NCI-H1092 treated with DMSO at 0.1 percent for 48 hours (cell line): ENCODE data around the gene RNF208.

Experiments used
- DNase-seq: peaks from one replicate; lab custom pipeline; 2025; lab: John Stamatoyannopoulos, UW

The RNF208 gene

DNA sequence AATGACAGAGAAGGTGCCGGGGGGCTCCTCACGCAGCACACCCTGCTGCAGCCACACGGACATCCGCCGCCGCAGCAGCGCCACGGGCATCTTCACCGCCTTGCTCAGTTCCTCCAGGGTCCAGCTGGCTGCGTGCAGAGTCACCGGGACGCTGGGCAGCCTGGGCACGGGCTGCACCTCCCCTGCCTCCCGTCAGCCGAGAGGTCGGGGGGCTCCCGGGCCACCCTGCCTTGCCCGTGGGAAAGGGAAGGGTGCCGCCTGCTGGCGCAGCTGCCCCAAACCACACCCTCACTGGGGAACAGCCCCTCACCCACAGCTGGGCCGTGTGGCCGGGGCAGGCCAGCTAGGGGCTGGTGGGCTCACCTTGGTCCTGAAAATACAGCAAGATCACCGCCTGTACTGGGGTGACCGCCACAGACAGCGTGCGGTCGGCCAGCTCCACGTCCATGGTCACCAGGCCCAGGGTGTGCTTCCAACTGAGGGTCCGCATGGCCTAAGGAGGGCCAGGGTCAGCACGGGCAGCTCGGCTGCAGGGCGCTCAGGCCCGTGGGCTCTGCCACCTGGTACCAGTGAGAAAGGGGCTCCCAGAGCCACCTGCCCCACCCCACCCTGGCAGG is 46.6 kb downstream of the RNF208 start:
- DNase-seq = no peak

- DNase-seq = no peak
Observed at GRCh38 chr9:137174722-137175293, 47.2 kb downstream of the RNF208 start.

DNA sequence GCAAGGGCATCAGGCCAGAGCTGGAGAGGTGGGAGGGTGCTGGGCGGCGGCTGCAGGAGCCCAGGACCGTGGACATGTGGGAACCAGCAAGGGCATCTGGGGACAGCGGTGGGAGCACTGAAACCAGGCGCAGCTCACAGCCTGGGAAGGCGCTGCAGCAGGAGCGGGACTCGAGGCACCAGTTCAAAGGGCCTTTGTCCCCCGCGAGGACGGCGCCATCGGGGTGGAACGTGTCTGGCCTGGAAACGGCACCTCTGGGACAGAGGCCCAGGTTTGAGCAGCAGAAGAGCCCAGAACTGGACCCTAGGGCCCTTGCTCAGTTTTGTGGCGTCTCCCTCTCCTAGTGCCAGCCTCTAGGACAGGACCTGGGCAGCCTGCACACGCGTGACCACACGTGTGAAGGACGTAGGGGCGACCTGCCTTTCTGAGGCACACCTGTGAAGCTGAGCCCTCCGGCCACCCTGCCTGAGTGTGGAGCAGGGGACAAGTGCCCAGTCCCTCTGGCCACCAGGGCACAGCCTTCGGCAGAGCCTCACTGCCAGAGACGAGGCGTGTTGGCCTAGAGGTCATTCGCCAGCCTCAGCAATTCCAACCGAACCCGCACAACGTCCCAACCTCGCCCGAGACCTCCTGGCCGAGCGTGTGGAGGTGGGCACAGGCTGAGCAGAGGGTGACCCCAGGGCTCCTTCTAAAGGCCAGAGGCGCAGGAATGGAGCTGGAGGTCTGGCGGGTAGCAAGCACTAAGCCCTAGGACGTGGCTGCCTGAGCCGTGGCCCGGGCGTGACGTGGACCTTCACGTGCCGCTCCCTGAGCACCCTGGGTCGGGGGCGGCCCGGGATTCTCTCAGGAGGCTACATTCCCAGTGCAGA is 48.0 kb downstream of the RNF208 start:
- no peak for DNase-seq

- peak; percentile 25 for DNase-seq
Observed at GRCh38 chr9:137172901-137173795, 48.9 kb downstream of the RNF208 start.

GRCh38 chr9:137171149-137171900 is 50.7 kb downstream of the RNF208 start:
- no peak for DNase-seq

DNA sequence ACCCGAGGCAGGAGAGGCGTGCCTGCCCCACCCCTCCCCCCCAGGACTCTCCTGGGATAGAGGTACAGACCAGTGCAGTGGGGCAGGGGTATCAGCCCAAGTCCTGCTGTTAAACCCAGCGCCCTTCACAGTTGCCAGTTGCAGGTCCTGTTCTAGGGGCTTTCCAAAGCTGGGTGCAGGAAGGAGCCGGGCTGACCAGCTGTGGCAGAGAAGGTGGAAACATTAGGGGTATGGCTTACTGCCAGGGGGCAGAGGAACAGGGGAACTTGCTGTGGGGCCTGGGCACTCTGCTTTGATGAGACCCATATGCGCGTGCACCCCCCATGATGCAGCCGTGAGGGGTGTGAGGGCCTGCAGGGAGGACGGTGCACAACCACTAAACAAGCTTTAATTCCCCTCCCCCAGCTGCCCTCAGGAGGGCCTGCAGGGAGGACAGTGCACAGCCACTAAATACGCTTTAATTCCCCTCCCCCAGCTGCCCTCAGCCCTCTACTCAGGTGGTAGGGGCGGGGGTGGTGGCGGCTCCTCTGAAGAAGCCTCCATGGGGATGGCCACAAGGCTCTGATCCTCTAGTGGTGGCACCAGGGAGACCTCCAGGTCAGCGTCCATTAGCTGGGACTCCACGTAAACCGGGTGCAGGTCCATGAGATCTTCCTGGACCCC is 51.4 kb downstream of the RNF208 start:
- no peak for DNase-seq
